NB4 (cell line): Measurements from ENCODE around the gene GSTT2B.
"Not testable (repeated sequence)": the region's sequence is repeated elsewhere in the genome, so short reads cannot be mapped to it uniquely, and the experiment has no call there.

Experiments
- CTCF ChIP-seq: IDR thresholded peaks from one replicate; pipeline ENCODE4 v1.5.1; 2012; ENCODE audit warnings: low read depth, low read length
- MAX ChIP-seq: IDR thresholded peaks from 2 replicates; pipeline ENCODE4 v1.6.1; 2011; ENCODE audit warnings: low read depth, low read length
- POLR2A ChIP-seq: IDR thresholded peaks from 2 replicates; pipeline ENCODE4 v1.6.1; 2011; ENCODE audit warnings: mild to moderate bottlenecking; ENCODE audit not compliant: insufficient read length; ENCODE audit errors: extremely low read depth

- not testable (repeated sequence) for TF ChIP-seq CTCF, POLR2A, MAX
Observed at GRCh38 chr22:23966094-23966493, 5.1 kb upstream of the GSTT2B start.
